ENCODE measurements around the gene C8B. TPM values are rescaled to one million over a fixed set of nuclear protein-coding genes. Genes with fewer than 3 reads are reported as not detected.

The C8B gene
- total RNA-seq, 2 donors from 2014 or later, result not detected

DNA sequence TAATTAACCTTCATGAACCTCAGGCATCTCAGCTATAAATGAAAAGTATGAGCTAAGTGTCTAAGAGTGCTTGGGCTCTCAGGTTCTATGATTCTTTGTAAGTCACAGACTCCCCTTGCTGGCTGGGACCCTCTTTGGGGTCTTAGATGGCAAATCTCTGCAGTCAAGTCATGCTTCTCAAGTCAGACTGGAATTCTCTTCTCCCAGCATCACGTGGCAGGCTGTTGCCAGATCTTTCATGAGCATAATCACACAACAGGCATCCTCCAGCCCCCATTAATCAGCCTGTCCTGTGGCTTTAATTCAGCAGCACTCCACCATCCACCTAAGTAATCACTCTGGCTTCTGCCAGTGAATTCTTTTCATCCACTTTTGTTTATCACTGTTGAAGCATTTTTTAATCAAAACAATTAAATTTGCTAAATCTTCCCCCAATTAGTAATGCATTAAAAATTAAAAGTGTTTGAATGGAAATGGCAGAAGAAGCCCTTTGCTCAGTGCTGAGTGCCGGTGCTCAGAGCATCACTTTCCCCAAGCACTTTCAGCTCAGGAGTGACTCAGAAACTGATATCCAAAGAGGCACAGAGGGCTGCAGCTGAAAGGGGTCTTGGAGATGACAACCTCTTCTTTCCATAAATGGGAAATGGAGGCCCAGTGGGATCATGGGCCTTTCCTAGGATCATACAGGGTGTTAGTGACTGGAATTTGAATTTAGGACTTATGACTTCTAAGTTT lies 61.0 kb downstream of the C8B start:
- Histone ChIP-seq H3K36me3 (no peaks in the 10 kb centered on the region), H3K9me3 (no peaks in the 10 kb centered on the region), H3K27ac (no peak overlapping the region), H3K27me3 (replicated peaks; ENCODE audit: insufficient read depth) (no peaks in the 10 kb centered on the region), H3K4me3 (no peak overlapping the region), H3K4me1 (replicated peaks) (no peaks in the 10 kb centered on the region)
- WGBS, result 64% methylated on average over 2 of the region's 2 CpGs
- intact Hi-C loops (cut with DNase I), result no loop called here
- DNase-seq (ENCODE audit: low spot score), result no peak
- TF ChIP-seq POLR2A (IDR thresholded peaks at IDR 0.05) (no peak), POLR2AphosphoS5 (IDR thresholded peaks at IDR 0.05) (no peak)
- TF ChIP-seq, protein P1, sequence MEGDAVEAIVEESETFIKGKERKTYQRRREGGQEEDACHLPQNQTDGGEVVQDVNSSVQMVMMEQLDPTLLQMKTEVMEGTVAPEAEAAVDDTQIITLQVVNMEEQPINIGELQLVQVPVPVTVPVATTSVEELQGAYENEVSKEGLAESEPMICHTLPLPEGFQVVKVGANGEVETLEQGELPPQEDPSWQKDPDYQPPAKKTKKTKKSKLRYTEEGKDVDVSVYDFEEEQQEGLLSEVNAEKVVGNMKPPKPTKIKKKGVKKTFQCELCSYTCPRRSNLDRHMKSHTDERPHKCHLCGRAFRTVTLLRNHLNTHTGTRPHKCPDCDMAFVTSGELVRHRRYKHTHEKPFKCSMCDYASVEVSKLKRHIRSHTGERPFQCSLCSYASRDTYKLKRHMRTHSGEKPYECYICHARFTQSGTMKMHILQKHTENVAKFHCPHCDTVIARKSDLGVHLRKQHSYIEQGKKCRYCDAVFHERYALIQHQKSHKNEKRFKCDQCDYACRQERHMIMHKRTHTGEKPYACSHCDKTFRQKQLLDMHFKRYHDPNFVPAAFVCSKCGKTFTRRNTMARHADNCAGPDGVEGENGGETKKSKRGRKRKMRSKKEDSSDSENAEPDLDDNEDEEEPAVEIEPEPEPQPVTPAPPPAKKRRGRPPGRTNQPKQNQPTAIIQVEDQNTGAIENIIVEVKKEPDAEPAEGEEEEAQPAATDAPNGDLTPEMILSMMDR (IDR thresholded peaks at IDR 0.05), result no peak

DNA sequence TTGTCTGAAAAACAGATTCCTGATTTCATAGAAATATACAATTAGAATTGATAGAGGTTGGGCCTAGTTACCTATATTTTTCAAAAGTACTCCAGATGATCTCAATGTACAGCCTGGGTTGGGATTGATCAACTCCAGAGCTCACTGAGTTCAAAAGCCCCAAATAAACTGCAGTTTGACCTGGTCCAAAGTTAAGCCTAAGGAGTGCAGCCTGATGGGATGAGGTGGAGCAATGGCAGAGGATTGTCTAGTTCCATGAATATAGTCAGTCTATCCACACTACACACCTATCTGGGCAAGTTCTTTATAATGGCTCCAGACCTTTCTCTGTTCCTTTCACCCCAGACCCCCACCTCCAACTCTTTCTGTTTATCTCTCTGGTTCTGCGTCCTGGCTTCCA lies 62.0 kb downstream of the C8B start:
- WGBS, result 95% methylated on average over 1 of the region's 1 CpG

DNA sequence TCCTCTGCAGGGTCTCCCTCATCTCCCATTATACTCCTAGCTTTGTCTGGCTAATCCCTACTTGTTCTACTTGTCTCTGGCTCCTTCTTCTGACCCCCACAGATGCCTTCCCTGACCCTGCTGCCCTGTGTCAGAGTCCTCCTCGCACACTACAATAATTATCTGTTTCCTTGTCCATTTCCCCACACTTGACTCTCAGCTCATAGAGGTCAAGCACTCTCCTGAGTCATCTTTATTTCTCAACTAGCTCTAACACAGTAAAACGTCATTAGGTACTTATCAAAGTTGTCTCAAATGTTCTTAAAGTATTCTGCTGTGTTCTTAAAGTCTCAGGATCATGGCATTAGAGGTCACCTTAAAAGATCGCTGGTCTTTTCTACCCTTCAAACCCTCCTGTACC lies 64.1 kb downstream of the C8B start:
- no peak for DNase-seq (ENCODE audit: low spot score)
- no peaks in the 10 kb centered on the region for H3K27me3 ChIP-seq (replicated peaks; ENCODE audit: insufficient read depth)
- no peaks in the 10 kb centered on the region for H3K9me3 ChIP-seq
- no peak overlapping the region for H3K27ac ChIP-seq
- intact Hi-C loops (cut with DNase I), result no loop called here
- 70% methylated on average over 3 of the region's 3 CpGs for WGBS
- H3K4me3 ChIP-seq, result no peak overlapping the region
- TF ChIP-seq POLR2A (IDR thresholded peaks at IDR 0.05) (no peak), POLR2AphosphoS5 (IDR thresholded peaks at IDR 0.05) (no peak)
- TF ChIP-seq, protein P1 (IDR thresholded peaks at IDR 0.05), result no peak
- H3K36me3 ChIP-seq, result no peaks in the 10 kb centered on the region
- H3K4me1 ChIP-seq (replicated peaks), result no peaks in the 10 kb centered on the region

More for the DNA sequence above, 62.0 kb downstream of the C8B start:
- H3K27me3 ChIP-seq (replicated peaks; ENCODE audit: insufficient read depth), result no peaks in the 10 kb centered on the region
- no peaks in the 10 kb centered on the region for H3K36me3 ChIP-seq
- intact Hi-C loops (cut with DNase I), result no loop called here
- H3K9me3 ChIP-seq, result no peaks in the 10 kb centered on the region
- H3K27ac ChIP-seq, result no peak overlapping the region
- H3K4me3 ChIP-seq, result no peak overlapping the region
- TF ChIP-seq POLR2AphosphoS5 (IDR thresholded peaks at IDR 0.05) (no peak), POLR2A (IDR thresholded peaks at IDR 0.05) (no peak)
- TF ChIP-seq, protein P1 (IDR thresholded peaks at IDR 0.05), result no peak
- DNase-seq (ENCODE audit: low spot score), result no peak
- H3K4me1 ChIP-seq (replicated peaks), result no peaks in the 10 kb centered on the region

DNA sequence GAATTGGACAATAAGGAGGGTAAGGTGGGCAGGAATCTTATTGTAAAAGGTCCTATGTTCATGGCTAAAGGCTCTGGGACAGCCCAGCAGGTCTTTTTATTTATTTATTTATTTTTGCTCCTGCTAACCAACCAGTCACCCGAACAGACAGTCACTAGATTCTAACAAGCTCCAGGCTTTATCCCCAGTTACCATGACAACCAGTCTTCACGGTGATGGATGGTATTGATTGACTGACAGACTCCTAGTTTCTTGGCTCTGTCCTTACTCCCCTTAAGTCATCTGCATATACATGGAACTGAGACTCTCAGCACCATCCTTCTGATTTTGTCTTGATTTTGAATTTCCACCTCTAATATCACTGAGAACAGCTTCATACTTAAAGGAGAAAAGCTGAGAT lies 66.9 kb downstream of the C8B start:
- intact Hi-C loops (cut with DNase I), result no loop called here
- Histone ChIP-seq H3K27me3 (replicated peaks; ENCODE audit: insufficient read depth) (no peaks in the 10 kb centered on the region), H3K27ac (no peak overlapping the region), H3K9me3 (no peaks in the 10 kb centered on the region), H3K4me3 (no peak overlapping the region), H3K36me3 (no peaks in the 10 kb centered on the region), H3K4me1 (replicated peaks) (no peaks in the 10 kb centered on the region)
- DNase-seq (ENCODE audit: low spot score), result no peak
- 73% methylated on average over 2 of the region's 2 CpGs for WGBS
- TF ChIP-seq POLR2A (IDR thresholded peaks at IDR 0.05), result no peak
- TF ChIP-seq, protein P1 (IDR thresholded peaks at IDR 0.05), result no peak
- TF ChIP-seq POLR2AphosphoS5 (IDR thresholded peaks at IDR 0.05), result no peak

GRCh38 chr1:56898005-56898373 lies 67.8 kb downstream of the C8B start:
- no peak for TF ChIP-seq POLR2AphosphoS5 (IDR thresholded peaks at IDR 0.05)
- TF ChIP-seq, protein P1 (IDR thresholded peaks at IDR 0.05), result no peak
- TF ChIP-seq POLR2A (IDR thresholded peaks at IDR 0.05), result no peak
- no peak for DNase-seq (ENCODE audit: low spot score)
- 75% methylated on average over 2 of the region's 2 CpGs for WGBS
- intact Hi-C loops (cut with DNase I), result no loop called here
- Histone ChIP-seq H3K4me3 (no peak overlapping the region), H3K4me1 (replicated peaks) (no peaks in the 10 kb centered on the region), H3K36me3 (no peaks in the 10 kb centered on the region), H3K27me3 (replicated peaks; ENCODE audit: insufficient read depth) (no peaks in the 10 kb centered on the region), H3K27ac (no peak overlapping the region), H3K9me3 (no peaks in the 10 kb centered on the region)

Data from prostate gland (tissue), 2 donors.